Mucosa of rectum (tissue), 2 donors: ENCODE measurements around the gene TFDP1.

Source experiments
- H3K27ac ChIP-seq, 2 donors: one replicate each; pipeline ENCODE4 v1.7.0; 2013; ENCODE audit warnings: inconsistent platforms in 2 of 2, low read depth in 2 of 2, low read length in 2 of 2
- H3K27me3 ChIP-seq, 2 donors: one replicate each; pipeline ENCODE4 v1.7.0; 2013; ENCODE audit warnings: low read length in 2 of 2; ENCODE audit not compliant: control insufficient read depth in 2 of 2, insufficient read depth in 2 of 2
- H3K36me3 ChIP-seq, 2 donors: one replicate each; pipeline ENCODE4 v1.7.0; 2013; ENCODE audit warnings: low read length in 2 of 2; ENCODE audit not compliant: control insufficient read depth in 2 of 2, insufficient read depth in 2 of 2
- H3K4me1 ChIP-seq, 2 donors: one replicate each; pipeline ENCODE4 v1.7.0; 2013; ENCODE audit warnings: low read length in 2 of 2, mild to moderate bottlenecking in 1 of 2; ENCODE audit not compliant: control insufficient read depth in 2 of 2, insufficient read depth in 2 of 2
- H3K4me3 ChIP-seq, 2 donors: one replicate each; pipeline ENCODE4 v1.7.0; 2013; ENCODE audit warnings: low read length in 2 of 2
- H3K9ac ChIP-seq, 2 donors: one replicate each; pipeline ENCODE4 v1.7.0; 2013; ENCODE audit warnings: low read length in 2 of 2, low read depth in 1 of 2, mild to moderate bottlenecking in 1 of 2
- H3K9me3 ChIP-seq, 2 donors: one replicate each; pipeline ENCODE4 v1.7.0; 2013; ENCODE audit warnings: low read length in 2 of 2; ENCODE audit not compliant: control insufficient read depth in 2 of 2
- donor health status: healthy.
- donor health status: Normal muscosa, but diverticular disease.

The TFDP1 gene

DNA sequence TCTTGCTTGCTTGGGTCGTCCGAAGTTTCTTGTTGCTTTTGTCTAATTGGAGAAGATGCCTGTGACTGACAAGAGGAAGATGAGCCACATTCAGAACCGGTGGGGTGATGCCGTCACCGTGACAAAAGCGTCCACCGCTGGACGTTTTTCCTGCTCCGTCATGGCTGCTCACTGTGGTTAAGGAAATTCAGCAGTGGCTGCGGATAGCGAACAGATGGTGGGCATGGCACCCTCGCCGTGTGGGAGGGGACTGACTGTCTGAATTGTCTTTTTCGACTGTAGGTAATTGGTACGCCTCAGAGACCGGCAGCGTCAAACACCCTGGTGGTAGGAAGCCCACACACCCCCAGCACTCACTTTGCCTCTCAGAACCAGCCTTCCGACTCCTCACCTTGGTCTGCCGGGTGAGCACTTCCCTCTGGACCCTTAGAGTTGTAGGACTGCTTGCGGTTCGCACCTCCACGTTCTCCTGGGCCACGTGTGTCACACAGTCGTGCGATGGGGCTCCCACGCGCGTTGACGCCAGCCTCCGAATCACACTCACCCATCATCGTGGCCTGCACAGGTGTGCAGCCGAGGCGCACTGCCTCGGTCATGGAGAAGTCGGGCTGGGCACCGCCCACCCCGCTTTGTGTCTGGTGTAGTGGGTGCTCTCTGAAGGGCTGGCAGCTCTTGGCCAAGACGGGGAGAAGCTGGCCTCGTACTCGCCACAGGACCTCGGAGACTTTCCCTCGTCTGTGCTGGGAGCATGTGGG lies 47.0 kb downstream of the TFDP1 start:
- no peak overlapping the region for H3K27ac ChIP-seq
- peaks cover 51 to 52% of the 10 kb centered on the region in 2 donors for H3K36me3 ChIP-seq
- H3K9ac ChIP-seq: no peak overlapping the region
- H3K4me1 ChIP-seq: no peaks in the 10 kb centered on the region
- H3K27me3 ChIP-seq: no peaks in the 10 kb centered on the region
- H3K9me3 ChIP-seq: no peaks in the 10 kb centered on the region
- H3K4me3 ChIP-seq: no peak overlapping the region

DNA sequence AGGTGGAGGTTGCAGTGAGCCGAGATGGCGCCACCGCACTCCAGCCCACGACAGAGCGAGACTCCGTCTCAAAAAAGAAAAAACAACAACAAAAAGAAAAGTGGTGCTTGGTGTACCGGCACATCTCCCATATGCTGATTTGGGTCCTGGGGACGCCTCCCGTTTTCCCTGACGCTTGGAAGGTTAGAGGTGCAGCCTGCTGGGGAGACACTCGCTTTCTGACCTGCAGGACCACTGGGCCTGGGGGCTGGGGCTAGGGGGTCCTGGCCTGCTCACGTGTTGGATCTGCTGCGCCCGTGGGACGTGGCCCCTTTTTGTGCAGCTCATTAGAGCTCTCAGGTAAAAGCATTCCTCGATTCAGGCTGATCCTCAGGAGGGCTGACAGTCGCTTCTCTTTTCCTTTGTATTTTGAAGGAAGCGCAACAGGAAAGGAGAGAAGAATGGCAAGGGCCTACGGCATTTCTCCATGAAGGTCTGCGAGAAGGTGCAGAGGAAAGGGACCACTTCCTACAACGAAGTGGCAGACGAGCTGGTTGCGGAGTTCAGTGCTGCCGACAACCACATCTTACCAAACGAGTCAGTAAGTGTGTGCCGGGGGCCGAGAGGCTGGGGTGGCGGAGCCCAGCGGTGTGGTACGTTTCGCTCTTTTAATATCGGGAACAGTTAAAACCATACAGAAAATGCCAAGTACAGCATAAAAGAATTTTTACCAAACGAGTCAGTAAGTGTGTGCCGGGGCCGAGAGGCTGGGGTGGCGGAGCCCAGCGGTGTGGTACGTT lies 48.3 kb downstream of the TFDP1 start:
- Histone ChIP-seq H3K4me1 (no peaks in the 10 kb centered on the region), H3K4me3 (no peak overlapping the region), H3K9ac (no peak overlapping the region), H3K9me3 (no peaks in the 10 kb centered on the region), H3K27me3 (no peaks in the 10 kb centered on the region), H3K27ac (no peak overlapping the region), H3K36me3 (peaks cover 60 to 65% of the 10 kb centered on the region in 2 donors)

DNA sequence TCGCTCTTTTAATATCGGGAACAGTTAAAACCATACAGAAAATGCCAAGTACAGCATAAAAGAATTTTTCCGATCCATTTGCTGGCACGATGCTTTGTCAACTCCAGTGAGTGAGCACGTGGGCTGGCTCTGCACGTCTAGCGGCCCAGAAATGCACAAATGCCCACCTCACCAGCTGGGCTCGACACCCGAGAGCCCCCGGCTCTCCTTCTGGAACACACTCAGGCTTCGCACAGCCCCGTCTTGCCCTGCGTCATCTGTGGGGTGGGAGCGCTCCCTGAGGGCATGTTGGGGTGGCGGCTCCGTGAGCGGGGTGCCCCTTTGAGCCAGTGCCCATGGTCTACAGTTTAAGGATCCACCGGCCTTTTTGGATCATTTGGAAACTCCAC lies 48.9 kb downstream of the TFDP1 start:
- H3K36me3 ChIP-seq: peaks cover 65 to 69% of the 10 kb centered on the region in 2 donors
- no peaks in the 10 kb centered on the region for H3K27me3 ChIP-seq
- H3K27ac ChIP-seq: no peak overlapping the region

DNA sequence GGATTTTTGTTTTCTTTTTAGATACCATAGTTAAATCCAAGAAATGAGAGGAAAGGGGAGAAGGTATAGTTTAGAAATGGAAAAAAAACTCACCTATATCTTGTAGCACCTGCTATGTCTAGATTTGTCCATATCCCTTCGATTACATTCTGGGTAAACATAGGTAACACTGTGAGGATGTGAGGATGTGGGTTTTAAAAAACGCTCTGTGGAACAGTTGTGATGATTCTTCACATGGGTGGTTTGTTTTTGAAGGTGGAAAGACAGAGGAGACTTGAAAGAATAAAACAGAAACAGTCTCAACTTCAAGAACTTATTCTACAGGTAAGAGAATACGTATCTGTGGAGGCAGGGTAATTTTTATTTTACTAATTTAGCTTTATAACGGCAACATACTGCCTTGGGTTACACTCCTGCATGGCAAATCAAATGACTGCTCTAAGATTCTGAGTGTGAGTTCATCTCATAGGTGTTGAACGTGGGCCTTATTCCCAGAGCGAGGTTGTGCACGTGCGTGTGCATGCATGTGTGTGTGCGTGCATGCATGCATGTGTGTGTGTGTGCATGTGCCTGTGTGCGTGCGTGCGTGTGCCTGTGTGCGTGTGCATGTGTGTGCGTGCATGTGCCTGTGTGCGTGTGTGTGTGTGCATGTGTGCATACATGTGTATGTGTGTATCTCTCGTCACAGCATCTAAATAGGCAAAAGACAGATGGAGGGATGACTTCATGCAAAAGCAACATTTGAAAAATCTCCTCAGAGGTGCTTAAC lies 49.9 kb downstream of the TFDP1 start:
- no peaks in the 10 kb centered on the region for H3K4me1 ChIP-seq
- H3K36me3 ChIP-seq: peaks cover 68 to 73% of the 10 kb centered on the region in 2 donors
- no peak overlapping the region for H3K9ac ChIP-seq
- H3K27me3 ChIP-seq: no peaks in the 10 kb centered on the region
- H3K27ac ChIP-seq: no peak overlapping the region
- no peaks in the 10 kb centered on the region for H3K9me3 ChIP-seq
- H3K4me3 ChIP-seq: no peak overlapping the region

More for the DNA sequence above, 48.9 kb downstream of the TFDP1 start:
- no peak overlapping the region for H3K4me3 ChIP-seq
- no peaks in the 10 kb centered on the region for H3K4me1 ChIP-seq
- no peak overlapping the region for H3K9ac ChIP-seq
- H3K9me3 ChIP-seq: no peaks in the 10 kb centered on the region

DNA sequence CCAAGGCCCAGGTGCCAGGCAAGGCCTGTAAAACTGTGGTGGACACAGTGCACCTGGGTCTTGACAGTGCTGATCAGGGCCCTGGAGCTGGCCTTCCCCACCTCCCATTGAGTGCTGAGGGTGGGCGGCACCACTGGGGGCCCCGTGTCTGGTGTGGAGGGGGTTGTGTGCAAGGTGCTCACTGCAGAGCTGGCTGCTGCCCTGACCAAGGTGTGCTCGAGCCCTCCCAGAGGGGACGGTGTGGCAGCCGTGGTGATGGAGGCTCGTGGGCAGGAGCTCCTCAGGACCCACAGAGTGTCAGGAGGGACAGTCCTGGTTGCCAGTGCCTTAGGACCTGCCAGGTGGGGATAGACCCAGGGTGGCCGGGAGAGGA lies 50.5 kb downstream of the TFDP1 start:
- Histone ChIP-seq H3K27me3 (no peaks in the 10 kb centered on the region), H3K9ac (no peak overlapping the region), H3K4me1 (no peaks in the 10 kb centered on the region), H3K4me3 (no peak overlapping the region), H3K27ac (no peak overlapping the region), H3K36me3 (peaks cover 69 to 73% of the 10 kb centered on the region in 2 donors), H3K9me3 (no peaks in the 10 kb centered on the region)

DNA sequence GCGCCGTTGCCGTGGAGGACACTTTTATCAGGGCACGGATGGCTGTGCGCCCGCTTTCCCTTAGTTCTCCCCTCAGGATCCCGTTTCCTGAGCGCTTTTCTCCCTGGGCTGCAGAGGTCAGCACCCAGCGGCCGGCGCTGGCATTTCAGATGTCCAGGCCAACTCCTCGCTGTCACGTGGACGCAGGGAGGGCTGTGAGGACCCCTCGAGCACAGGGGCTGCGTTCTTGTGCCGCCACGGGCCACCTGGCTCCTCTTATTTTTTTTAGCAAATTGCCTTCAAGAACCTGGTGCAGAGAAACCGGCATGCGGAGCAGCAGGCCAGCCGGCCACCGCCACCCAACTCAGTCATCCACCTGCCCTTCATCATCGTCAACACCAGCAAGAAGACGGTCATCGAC lies 51.2 kb downstream of the TFDP1 start:
- Histone ChIP-seq H3K27me3 (no peaks in the 10 kb centered on the region), H3K4me1 (no peaks in the 10 kb centered on the region), H3K9ac (no peak overlapping the region), H3K36me3 (peaks cover 75 to 79% of the 10 kb centered on the region in 2 donors), H3K27ac (no peak overlapping the region), H3K9me3 (no peaks in the 10 kb centered on the region), H3K4me3 (no peak overlapping the region)

DNA sequence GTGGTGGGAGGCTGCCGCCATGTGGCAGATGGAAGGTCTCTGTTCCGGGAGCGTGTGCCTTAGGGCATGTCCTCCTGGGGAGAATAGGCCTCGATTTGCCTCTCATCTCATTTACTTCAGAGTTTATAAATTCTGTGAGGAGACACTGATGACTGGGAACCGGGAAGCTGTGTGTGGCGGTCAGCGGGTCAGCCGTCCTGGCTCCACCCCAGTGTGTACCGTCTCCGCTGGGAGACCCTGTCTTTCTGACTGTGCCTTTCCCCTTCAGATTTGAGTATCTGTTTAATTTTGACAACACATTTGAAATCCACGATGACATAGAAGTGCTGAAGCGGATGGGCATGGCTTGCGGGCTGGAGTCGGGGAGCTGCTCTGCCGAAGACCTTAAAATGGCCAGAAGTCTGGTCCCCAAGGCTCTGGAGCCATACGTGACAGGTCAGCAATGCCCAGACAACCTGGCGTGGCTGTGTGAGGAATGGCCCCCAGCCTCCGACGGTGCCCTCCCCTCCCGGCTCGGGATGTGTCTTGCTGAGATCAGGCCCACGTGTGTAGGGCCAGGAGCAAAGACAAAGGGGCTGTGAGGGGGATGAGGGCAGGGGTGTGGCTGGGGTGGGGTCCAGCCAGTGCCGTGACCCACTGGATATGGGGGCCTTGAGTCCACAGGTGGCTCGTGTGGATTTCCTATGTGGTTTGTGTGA lies 51.9 kb downstream of the TFDP1 start:
- Histone ChIP-seq H3K27me3 (no peaks in the 10 kb centered on the region), H3K4me3 (no peak overlapping the region), H3K36me3 (peaks cover 71 to 78% of the 10 kb centered on the region in 2 donors), H3K27ac (no peak overlapping the region), H3K9ac (no peak overlapping the region), H3K4me1 (no peaks in the 10 kb centered on the region), H3K9me3 (no peaks in the 10 kb centered on the region)

DNA sequence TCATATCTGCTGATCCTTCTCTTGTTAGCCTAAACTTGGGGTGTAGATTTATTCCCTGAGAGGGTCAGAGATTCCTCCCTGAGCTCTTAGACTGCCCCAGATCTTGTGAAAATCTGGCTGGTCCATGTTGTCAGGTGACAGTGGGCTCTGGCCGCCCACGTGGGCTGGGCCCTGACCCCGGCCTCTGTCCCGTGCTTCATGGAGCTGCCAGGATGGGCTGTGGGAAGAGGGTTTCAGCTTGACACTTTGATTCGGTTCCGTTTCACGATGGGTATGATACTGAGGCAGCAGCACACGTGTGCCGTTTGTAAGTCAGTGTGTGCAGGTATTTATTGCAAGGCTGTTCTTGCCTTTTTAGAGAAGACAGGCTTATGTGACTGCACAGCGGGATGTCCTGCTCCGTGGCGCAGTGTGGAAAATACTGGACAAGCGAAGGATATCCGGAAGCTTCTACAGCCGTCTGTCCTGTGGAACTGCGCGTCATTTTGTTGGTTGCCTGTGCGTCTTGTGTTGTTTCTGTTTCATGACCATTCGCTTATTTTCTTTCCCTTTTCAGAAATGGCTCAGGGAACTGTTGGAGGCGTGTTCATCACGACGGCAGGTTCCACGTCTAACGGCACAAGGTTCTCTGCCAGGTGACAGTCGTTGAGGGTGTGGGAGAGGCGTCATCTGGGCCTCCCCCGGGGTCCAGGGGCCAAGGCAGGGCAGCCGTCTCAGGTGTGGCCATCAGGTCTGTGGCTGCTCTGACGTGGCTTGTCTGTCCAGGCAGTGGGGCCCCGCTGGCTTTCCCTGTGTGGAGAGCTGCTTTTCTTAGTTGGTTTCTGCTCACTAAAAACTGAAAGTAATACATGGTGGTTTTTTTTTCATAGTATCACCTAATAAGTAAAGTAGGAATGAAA lies 53.0 kb downstream of the TFDP1 start:
- H3K27ac ChIP-seq: no peak overlapping the region
- no peaks in the 10 kb centered on the region for H3K9me3 ChIP-seq
- H3K36me3 ChIP-seq: peaks cover 67 to 77% of the 10 kb centered on the region in 2 donors
- H3K27me3 ChIP-seq: no peaks in the 10 kb centered on the region
- no peaks in the 10 kb centered on the region for H3K4me1 ChIP-seq
- no peak overlapping the region for H3K4me3 ChIP-seq
- no peak overlapping the region for H3K9ac ChIP-seq

DNA sequence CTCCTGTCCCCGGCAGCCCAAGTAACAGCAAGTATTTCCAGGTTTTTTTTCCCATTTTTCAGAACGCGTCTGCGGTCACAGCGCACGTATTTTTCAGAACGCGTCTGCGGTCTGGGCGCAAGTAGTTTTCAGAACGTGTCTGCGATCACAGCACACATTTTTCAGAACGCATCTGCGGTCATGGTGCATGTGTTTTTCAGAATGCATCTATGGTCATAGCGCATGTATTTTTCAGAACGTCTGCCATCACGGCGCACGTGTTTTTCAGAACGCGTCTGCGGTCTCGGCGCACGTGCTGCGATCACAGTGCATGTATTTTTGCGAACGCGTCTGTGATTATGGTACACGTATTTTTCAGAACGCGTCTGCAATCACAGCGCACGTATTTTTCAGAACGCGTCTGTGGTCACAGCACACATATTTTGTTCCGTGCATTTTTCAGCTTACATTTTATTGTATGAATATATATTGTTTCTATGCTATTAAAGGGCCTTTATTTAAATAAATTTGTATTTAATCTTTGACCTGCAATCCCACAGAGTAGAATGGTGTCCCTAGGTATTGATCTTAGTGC lies 53.7 kb downstream of the TFDP1 start:
- no peaks in the 10 kb centered on the region for H3K9me3 ChIP-seq
- no peaks in the 10 kb centered on the region for H3K4me1 ChIP-seq
- no peak overlapping the region for H3K27ac ChIP-seq
- H3K9ac ChIP-seq: no peak overlapping the region
- no peaks in the 10 kb centered on the region for H3K27me3 ChIP-seq
- peaks cover 64 to 72% of the 10 kb centered on the region in 2 donors for H3K36me3 ChIP-seq
- no peak overlapping the region for H3K4me3 ChIP-seq
